Endothelial cell of umbilical vein (primary cell): Measurements from ENCODE around the gene MS4A15.

ENCODE experiments used
- EZH2 ChIP-seq: IDR thresholded peaks from 2 replicates; pipeline ENCODE4 v1.6.1; 2012; ENCODE audit warnings: borderline replicate concordance, low read depth, mild to moderate bottlenecking, moderate library complexity, low read length, inconsistent platforms; ENCODE audit not compliant: severe bottlenecking
- JUN ChIP-seq: IDR thresholded peaks from 2 replicates; pipeline ENCODE4 v1.6.1; 2011; ENCODE audit warnings: borderline replicate concordance, low read depth; ENCODE audit not compliant: insufficient read length, insufficient read depth
- MYC ChIP-seq: IDR thresholded peaks from one replicate; pipeline ENCODE4 v1.6.1; 2011; ENCODE audit warnings: mild to moderate bottlenecking, low read depth, low read length
- POLR2A ChIP-seq: IDR thresholded peaks from 2 replicates; pipeline ENCODE4 v1.6.1; 2012; ENCODE audit warnings: low read depth, mild to moderate bottlenecking, control low read depth, low read length
- POLR2AphosphoS5 ChIP-seq: IDR thresholded peaks from 2 replicates; pipeline ENCODE4 v1.6.1; 2012; ENCODE audit warnings: low read depth, mild to moderate bottlenecking, control low read depth, low read length, moderate library complexity; ENCODE audit not compliant: insufficient read depth
- TF ChIP-seq, protein P1 (sequence below), 2 donors: IDR thresholded peaks; 1 replicate in 1 of 2; 2 replicates in 1 of 2; pipeline ENCODE4 v1.5.1; 2011; ENCODE audit warnings: low read length in 2 of 2, mild to moderate bottlenecking in 2 of 2, moderate library complexity in 2 of 2, control low read depth in 1 of 2, inconsistent platforms in 1 of 2, low read depth in 1 of 2; ENCODE audit not compliant: insufficient read depth in 1 of 2; ENCODE audit errors: extremely low read depth in 1 of 2
- TF ChIP-seq, protein P2 (sequence below): IDR thresholded peaks from 2 replicates; pipeline ENCODE4 v1.6.1; 2011; ENCODE audit not compliant: insufficient read depth, insufficient read length

DNA sequence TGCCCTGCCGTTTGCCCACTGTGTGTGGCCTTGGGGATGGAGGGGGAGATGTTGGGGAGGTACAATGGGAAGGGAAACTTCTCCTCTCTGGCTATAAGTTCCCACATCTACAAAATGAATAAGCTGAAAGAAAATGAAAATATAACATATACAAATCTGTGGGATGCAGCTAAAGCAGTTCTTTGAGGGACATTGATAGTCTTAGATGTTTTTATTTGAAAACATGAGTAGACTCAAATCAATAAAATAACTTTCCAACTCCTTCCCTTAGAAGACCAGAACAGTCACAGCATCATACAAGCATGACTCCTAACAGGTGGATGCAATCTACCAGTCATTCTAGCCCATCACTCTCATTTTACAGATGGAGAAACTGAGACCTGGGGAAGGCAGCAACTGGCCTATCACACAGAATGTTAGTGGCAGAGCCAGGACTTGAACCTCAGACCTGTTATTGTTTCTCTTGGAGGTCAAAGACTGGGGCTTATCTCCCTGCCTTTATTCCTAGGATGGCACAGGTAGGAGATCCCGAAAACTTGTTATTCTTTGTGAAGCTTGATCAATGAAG, 60.0 kb downstream of the MS4A15 start:
- TF ChIP-seq, protein P1, sequence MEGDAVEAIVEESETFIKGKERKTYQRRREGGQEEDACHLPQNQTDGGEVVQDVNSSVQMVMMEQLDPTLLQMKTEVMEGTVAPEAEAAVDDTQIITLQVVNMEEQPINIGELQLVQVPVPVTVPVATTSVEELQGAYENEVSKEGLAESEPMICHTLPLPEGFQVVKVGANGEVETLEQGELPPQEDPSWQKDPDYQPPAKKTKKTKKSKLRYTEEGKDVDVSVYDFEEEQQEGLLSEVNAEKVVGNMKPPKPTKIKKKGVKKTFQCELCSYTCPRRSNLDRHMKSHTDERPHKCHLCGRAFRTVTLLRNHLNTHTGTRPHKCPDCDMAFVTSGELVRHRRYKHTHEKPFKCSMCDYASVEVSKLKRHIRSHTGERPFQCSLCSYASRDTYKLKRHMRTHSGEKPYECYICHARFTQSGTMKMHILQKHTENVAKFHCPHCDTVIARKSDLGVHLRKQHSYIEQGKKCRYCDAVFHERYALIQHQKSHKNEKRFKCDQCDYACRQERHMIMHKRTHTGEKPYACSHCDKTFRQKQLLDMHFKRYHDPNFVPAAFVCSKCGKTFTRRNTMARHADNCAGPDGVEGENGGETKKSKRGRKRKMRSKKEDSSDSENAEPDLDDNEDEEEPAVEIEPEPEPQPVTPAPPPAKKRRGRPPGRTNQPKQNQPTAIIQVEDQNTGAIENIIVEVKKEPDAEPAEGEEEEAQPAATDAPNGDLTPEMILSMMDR (IDR thresholded peaks at IDR 0.05; ENCODE audit: extremely low read depth in 1 of 2, insufficient read depth in 1 of 2, low read depth in 1 of 2, low read length in 2 of 2): no peak
- no peak for TF ChIP-seq POLR2AphosphoS5
- no peak for TF ChIP-seq POLR2A
- TF ChIP-seq EZH2: no peak
- TF ChIP-seq MYC: no peak
- TF ChIP-seq, protein P2, sequence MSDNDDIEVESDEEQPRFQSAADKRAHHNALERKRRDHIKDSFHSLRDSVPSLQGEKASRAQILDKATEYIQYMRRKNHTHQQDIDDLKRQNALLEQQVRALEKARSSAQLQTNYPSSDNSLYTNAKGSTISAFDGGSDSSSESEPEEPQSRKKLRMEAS: no peak
- TF ChIP-seq JUN: no peak
